ENCODE data around the gene F11R. TPM values are rescaled to one million over a fixed set of nuclear protein-coding genes. Genes with fewer than 3 reads are reported as not detected.
"Not testable (repeated sequence)": the region's sequence is repeated elsewhere in the genome, so short reads cannot be mapped to it uniquely, and the experiment has no call there.

Gene F11R
- total and polyA plus RNA-seq, 9 donors: 14.8 to 68.5 (median 34.9) TPM

GRCh38 chr1:160993544-160994193 is 27.3 kb downstream of the F11R start:
- Histone ChIP-seq H3K9me3 (no peaks in the 10 kb centered on the region), H3K27me3 (no peaks in the 10 kb centered on the region), H3K27ac (no peak overlapping the region), H3K4me1 (ENCODE audit: insufficient read depth) (no peaks in the 10 kb centered on the region), H3K4me3 (no peak overlapping the region), H3K36me3 (no peaks in the 10 kb centered on the region)
- intact Hi-C loops (cut with DNase I): loop anchor here in 3 of 4 donors (2.0 to 10.0 kb wide), 4 partner anchors 101 to 269 kb away; partner anchors contain the start of gene KLHDC9 (in 2 of the 3)
- peak in 1 of 3 donors; percentile 41 for TF ChIP-seq CTCF (IDR thresholded peaks at IDR 0.05)
- no peak for TF ChIP-seq POLR2A (IDR thresholded peaks at IDR 0.05)
- DNase-seq: no peak
- WGBS, 3 donors: 73 to 74% (median 73%) methylated on average over 14 of the region's 14 CpGs

- DNase-seq; H3K36me3 ChIP-seq; H3K27ac ChIP-seq; H3K27me3 ChIP-seq; H3K9me3 ChIP-seq; H3K4me3 ChIP-seq; H3K4me1 ChIP-seq (ENCODE audit: insufficient read depth): not testable (repeated sequence)
- WGBS, 3 donors: 84 to 85% (median 85%) methylated on average over 4 of the region's 4 CpGs
- intact Hi-C loops (cut with DNase I): loop anchor here in 3 of 4 donors (5.0 to 10.0 kb wide), 3 partner anchors 103 to 267 kb away; partner anchors contain the start of gene KLHDC9 (in 2 of the 3)
Observed at GRCh38 chr1:160992036-160992435, 28.9 kb downstream of the F11R start.

GRCh38 chr1:160987359-160988050 is 33.4 kb downstream of the F11R start:
- H3K9me3 ChIP-seq: no peaks in the 10 kb centered on the region
- H3K4me1 ChIP-seq (ENCODE audit: insufficient read depth): no peaks in the 10 kb centered on the region
- no peak for TF ChIP-seq POLR2A (IDR thresholded peaks at IDR 0.05)
- TF ChIP-seq EP300 (IDR thresholded peaks at IDR 0.05): no peak
- no peak for TF ChIP-seq CTCF (IDR thresholded peaks at IDR 0.05)
- intact Hi-C loops (cut with DNase I): loop anchor here in 1 of 4 donors (5.0 kb wide), 1 partner anchor 305 kb away; no protein-coding TSS in a partner anchor
- DNase-seq: no peak
- WGBS, 3 donors: 79 to 88% (median 86%) methylated on average over 8 of the region's 8 CpGs
- H3K27ac ChIP-seq: no peak overlapping the region
- no peaks in the 10 kb centered on the region for H3K36me3 ChIP-seq
- no peak overlapping the region for H3K4me3 ChIP-seq
- H3K27me3 ChIP-seq: no peaks in the 10 kb centered on the region

GRCh38 chr1:160985723-160986122 is 35.2 kb downstream of the F11R start:
- Histone ChIP-seq H3K9me3 (no peaks in the 10 kb centered on the region), H3K4me3 (no peak overlapping the region)

More at GRCh38 chr1:160985723-160986122, 35.2 kb downstream of the F11R start:
- Histone ChIP-seq H3K27ac (no peak overlapping the region), H3K4me1 (ENCODE audit: insufficient read depth) (no peaks in the 10 kb centered on the region), H3K27me3 (no peaks in the 10 kb centered on the region), H3K36me3 (no peaks in the 10 kb centered on the region)
- DNase-seq: no peak
- no peak for TF ChIP-seq CTCF (IDR thresholded peaks at IDR 0.05)
- WGBS, 3 donors: 87 to 94% (median 91%) methylated on average over 4 of the region's 4 CpGs
- intact Hi-C loops (cut with DNase I): loop anchor here in 1 of 4 donors (5.0 kb wide), 1 partner anchor 303 kb away; no protein-coding TSS in a partner anchor
